MM.1S (cell line): ENCODE measurements around the gene ATG101.

Experiments used
- EZH2 ChIP-seq: fragments of 300-600 bp; sonication (generic); optimal IDR thresholded peaks from 2 replicates; pipeline ENCODE3; 2017; ENCODE audit warnings: low read depth, mild to moderate bottlenecking, antibody characterized with exemption, low read length, mixed read lengths
- EZH2phosphoT487 ChIP-seq: fragments of 300-600 bp; sonication (generic); IDR thresholded peaks from 2 replicates; pipeline ENCODE4 v1.6.1; 2018; ENCODE audit warnings: antibody characterized with exemption, low read length
- TF ChIP-seq, protein P1 (sequence below): fragments of 300-600 bp; sonication (generic); IDR thresholded peaks from 2 replicates; pipeline ENCODE4 v1.5.1; 2016; ENCODE audit warnings: antibody characterized with exemption, low read length, mixed read lengths

DNA sequence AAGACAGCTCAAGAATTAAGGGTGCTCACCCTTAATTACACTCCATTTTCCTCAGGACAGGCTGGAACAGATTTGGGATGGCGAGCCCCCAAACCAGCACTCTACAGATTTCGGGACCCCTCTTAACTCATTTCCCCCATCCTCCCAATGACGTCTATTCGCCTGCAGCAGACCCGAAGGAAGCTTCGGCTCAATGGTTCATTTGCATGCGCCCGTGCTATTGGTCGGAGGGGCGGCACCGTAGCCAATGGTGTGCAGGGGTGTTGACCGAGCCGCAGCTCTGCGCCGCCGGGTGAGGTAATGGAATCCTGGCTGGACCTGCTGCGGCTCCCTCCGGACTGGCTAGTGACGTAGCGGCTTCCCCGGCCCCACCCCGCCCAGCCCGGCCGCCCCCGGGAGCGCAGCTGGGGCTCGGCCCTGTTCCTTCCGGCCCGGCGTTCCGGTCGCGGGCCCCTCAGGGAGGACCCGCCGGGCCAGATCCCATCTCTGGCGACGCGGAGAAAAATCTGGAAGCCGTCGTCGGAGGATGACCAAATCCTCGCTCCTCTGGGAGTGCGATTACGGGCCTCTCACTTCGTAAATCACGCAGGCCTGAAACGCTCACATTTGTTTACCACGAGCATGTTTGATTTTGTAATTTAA, 36.9 kb upstream of the ATG101 start:
- TF ChIP-seq, protein P1, sequence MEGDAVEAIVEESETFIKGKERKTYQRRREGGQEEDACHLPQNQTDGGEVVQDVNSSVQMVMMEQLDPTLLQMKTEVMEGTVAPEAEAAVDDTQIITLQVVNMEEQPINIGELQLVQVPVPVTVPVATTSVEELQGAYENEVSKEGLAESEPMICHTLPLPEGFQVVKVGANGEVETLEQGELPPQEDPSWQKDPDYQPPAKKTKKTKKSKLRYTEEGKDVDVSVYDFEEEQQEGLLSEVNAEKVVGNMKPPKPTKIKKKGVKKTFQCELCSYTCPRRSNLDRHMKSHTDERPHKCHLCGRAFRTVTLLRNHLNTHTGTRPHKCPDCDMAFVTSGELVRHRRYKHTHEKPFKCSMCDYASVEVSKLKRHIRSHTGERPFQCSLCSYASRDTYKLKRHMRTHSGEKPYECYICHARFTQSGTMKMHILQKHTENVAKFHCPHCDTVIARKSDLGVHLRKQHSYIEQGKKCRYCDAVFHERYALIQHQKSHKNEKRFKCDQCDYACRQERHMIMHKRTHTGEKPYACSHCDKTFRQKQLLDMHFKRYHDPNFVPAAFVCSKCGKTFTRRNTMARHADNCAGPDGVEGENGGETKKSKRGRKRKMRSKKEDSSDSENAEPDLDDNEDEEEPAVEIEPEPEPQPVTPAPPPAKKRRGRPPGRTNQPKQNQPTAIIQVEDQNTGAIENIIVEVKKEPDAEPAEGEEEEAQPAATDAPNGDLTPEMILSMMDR: no peak
- no peak for TF ChIP-seq EZH2
- TF ChIP-seq EZH2phosphoT487: no peak
